Hematopoietic multipotent progenitor cell treated with erythropoietin and hydrocortisone succinate and interleukin-3 and kit ligand, for 17 days (in vitro differentiated cells): ENCODE results near the gene CASP9.
"Not testable (repeated sequence)": the region's sequence is repeated elsewhere in the genome, so short reads cannot be mapped to it uniquely, and the experiment has no call there.

Source experiments
- DNase-seq: peaks from one replicate; pipeline ENCODE4 v3.0.0-alpha.2; 2015; ENCODE audit warnings: low spot score

Gene CASP9

GRCh38 chr1:15500184-15501178 is 23.5 kb downstream of the CASP9 start:
- no peak for DNase-seq

GRCh38 chr1:15493869-15494390 is 30.1 kb downstream of the CASP9 start:
- no peak for DNase-seq

GRCh38 chr1:15492596-15492995 is 31.4 kb downstream of the CASP9 start:
- DNase-seq = no peak

GRCh38 chr1:15491010-15491409 is 33.0 kb downstream of the CASP9 start:
- DNase-seq = not testable (repeated sequence)

GRCh38 chr1:15489052-15489736 is 34.8 kb downstream of the CASP9 start:
- no peak for DNase-seq

GRCh38 chr1:15488371-15488770 is 35.6 kb downstream of the CASP9 start:
- no peak for DNase-seq

- not testable (repeated sequence) for DNase-seq
Observed at GRCh38 chr1:15486844-15487610, 37.0 kb downstream of the CASP9 start.

- no peak for DNase-seq
Observed at GRCh38 chr1:15485636-15486035, 38.4 kb downstream of the CASP9 start.

- DNase-seq = not testable (repeated sequence)
Observed at GRCh38 chr1:15484443-15484842, 39.6 kb downstream of the CASP9 start.

GRCh38 chr1:15483971-15484370 is 40.0 kb downstream of the CASP9 start:
- DNase-seq = no peak

GRCh38 chr1:15482983-15483543 is 41.0 kb downstream of the CASP9 start:
- DNase-seq = not testable (repeated sequence)

GRCh38 chr1:15482455-15482854 is 41.6 kb downstream of the CASP9 start:
- not testable (repeated sequence) for DNase-seq

- no peak for DNase-seq
Observed at GRCh38 chr1:15479654-15480347, 44.2 kb downstream of the CASP9 start.

- no peak for DNase-seq
Observed at GRCh38 chr1:15477646-15478212, 46.3 kb downstream of the CASP9 start.

GRCh38 chr1:15476927-15477326 is 47.1 kb downstream of the CASP9 start:
- DNase-seq = no peak

- DNase-seq = no peak
Observed at GRCh38 chr1:15475752-15476314, 48.2 kb downstream of the CASP9 start, which contains the start of gene CELA2B. TSS of gene CELA2B (plus strand) at chr1:15476104. CDS start at chr1:15476126, 22 bp downstream.

- DNase-seq = no peak
Observed at GRCh38 chr1:15472587-15472986, 51.4 kb downstream of the CASP9 start.

GRCh38 chr1:15471723-15472122 is 52.3 kb downstream of the CASP9 start:
- DNase-seq = not testable (repeated sequence)

GRCh38 chr1:15471067-15471466 is 52.9 kb downstream of the CASP9 start:
- DNase-seq = not testable (repeated sequence)

- not testable (repeated sequence) for DNase-seq
Observed at GRCh38 chr1:15469821-15470448, 54.1 kb downstream of the CASP9 start.
